GM12873 (cell line): ENCODE measurements around the gene CCDC3.

ENCODE experiments used
- TF ChIP-seq, protein P1 (sequence below): IDR thresholded peaks from 2 replicates; pipeline ENCODE4 v1.5.1; 2012; ENCODE audit warnings: low read depth, mild to moderate bottlenecking, moderate library complexity, low read length, control low read depth; ENCODE audit not compliant: insufficient read depth; ENCODE audit errors: missing control alignments

Gene CCDC3

DNA sequence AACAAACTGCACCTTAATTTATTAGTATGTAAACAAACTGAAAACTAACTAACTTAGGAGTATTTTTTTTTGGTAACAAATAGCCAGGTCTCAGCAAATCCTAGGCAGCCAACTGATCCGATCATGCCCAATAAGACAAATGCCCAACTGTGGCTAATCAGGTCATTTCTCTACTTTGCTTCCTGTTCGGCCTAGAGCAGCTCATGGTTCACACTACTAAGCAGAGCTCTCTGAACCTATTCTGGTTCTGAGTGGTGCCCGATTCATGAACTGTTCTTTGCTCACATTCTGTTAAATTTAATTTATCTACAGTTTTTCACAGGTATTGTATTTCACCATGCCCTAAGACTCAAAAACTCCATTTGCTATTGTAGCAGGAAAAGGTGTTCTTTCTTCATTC, 55.1 kb downstream of the CCDC3 start:
- TF ChIP-seq, protein P1, sequence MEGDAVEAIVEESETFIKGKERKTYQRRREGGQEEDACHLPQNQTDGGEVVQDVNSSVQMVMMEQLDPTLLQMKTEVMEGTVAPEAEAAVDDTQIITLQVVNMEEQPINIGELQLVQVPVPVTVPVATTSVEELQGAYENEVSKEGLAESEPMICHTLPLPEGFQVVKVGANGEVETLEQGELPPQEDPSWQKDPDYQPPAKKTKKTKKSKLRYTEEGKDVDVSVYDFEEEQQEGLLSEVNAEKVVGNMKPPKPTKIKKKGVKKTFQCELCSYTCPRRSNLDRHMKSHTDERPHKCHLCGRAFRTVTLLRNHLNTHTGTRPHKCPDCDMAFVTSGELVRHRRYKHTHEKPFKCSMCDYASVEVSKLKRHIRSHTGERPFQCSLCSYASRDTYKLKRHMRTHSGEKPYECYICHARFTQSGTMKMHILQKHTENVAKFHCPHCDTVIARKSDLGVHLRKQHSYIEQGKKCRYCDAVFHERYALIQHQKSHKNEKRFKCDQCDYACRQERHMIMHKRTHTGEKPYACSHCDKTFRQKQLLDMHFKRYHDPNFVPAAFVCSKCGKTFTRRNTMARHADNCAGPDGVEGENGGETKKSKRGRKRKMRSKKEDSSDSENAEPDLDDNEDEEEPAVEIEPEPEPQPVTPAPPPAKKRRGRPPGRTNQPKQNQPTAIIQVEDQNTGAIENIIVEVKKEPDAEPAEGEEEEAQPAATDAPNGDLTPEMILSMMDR: no peak

DNA sequence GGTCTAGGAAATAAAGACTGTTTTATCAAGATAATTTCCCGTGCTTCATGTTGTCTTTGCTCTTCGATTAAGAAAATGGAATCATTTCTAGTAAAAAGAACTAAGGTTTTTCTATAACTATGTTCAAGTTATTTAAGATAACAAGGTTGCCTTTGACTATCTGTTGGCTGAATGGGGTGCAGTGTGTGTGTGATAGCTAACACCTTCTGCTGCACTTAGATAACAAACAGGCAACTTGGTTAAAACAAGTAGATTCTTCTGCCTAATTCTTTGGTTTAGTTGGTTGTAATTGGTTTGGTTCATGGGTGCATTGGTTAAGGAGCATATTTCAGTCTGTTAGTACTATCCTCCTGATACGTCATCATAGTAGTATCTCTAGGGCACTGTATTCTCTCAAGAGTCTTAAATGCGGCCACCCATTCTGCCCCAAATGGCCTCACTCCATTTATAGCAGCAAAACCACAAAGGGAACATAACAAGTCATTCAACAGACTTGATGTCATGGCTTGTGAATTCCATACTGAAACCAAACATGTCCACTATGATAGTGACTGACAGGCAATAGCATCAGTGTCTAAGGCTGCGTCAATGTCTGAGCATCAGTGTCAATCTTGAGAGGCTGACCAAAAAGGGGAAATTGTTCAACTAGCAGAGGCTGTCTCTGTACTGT, 55.7 kb downstream of the CCDC3 start:
- TF ChIP-seq, protein P1: no peak

DNA sequence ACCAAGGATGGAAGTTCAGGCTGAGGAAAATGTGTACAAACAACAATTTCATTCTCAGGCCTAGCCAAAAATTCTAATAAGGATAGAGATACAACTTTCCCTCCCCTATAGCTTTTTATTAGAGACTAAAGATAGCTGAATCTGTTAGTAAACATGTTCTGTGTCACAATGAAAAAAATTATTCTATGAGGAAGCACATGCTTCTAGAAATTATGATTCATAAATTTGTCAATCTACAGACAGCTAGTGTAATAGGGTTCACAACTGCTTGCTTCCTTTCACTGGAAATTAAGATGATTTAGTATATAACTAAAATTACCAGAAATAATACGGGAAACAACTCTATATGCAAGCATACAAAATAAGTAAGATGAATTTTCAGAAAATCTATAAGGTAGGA, 56.6 kb downstream of the CCDC3 start:
- TF ChIP-seq, protein P1: no peak

DNA sequence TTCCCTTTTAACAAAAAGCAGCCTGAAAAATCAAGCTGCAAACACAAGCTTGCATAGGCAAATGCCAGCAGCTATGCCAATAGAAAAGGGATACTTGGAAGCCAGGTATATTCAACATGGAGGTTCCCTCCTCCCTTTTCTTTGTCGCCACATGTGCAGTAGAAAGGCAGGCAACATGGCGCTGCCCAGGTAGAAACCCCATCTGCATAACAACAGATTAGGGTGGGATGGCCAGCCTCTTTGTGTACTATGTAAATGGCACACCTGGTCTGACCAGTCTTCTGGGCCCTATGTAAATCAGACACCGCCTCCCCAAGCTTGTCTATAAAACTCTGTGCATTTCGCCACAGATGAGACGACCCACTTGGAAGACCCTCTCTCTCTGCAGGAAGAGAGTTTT, 58.1 kb downstream of the CCDC3 start:
- TF ChIP-seq, protein P1: no peak

DNA sequence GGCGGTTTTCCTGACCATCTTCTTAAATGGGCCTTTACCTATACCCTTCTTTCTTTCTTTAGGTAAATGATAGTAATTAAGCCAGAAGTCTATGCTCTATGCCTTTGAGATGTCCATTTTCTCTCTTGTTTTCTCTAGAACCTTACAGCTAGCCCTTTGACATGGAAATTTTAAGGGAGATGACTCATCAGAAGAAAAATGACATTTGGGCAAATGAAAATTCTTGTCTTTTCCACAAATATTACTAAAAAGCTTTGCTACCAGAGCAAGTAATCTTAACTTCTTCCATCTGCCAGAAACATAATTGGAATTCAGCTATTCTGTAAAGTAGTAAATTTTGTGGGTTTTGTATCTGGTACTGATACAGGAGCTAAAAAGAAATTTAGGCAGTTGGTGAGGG, 59.5 kb downstream of the CCDC3 start:
- TF ChIP-seq, protein P1: no peak

DNA sequence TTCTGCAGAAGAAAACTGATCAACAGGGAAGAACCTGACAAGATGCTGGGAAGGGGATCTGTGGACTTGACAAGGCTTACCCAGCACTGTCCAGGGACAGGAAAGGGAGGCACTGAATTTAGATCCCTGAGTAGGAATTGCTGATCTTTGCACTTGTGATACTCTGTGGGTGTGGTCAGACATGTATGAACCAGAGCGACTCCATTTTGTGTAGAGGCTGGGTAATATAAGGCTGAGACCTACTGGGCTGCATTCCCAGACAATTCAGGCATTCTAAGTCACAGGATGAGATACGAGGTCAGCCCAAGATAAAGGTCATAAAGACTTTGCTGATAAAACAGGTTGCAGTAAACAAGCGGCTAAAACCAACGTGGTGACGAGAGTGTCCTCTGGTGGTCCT, 60.7 kb downstream of the CCDC3 start:
- TF ChIP-seq, protein P1: no peak

DNA sequence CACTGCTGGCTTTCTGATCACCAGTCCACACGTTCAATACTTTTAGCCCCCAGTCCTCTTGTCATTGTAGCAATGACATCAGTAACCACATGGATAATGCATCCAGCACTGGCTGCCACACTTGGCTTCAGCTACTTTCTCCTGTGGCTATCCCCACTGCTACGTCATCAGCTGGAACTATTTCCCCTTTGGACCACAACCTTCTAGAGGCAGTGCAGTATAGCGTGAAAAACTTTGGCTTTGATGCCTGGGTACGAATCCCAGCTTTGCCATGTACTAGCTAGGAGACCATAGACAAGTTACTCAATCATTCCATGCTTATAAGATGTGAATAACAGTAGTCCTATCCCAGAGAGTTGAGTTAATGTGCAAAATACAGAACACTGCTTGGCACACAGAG, 63.2 kb downstream of the CCDC3 start:
- TF ChIP-seq, protein P1: no peak

DNA sequence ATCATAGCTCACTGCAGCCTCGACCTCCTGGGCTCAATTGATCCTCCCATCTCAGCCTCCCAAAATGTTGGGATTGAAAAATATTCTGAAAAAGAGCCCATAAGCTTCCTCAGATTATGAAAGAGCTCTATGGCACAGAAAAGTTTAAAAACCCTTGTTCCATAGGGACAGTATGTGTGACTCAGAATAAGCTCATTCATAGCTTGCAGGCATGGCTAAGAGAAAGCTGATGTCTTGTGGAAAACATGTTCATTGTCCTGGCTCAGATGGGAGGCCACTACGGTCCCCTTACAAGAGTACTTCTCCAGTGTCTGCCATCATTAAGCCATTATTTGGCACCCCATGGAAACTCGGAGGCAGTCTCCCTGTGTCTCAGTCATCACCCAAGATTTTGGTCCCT, 64.0 kb downstream of the CCDC3 start:
- TF ChIP-seq, protein P1: no peak
